Kasumi-1 (cell line): ENCODE data around the gene VSIG4.
"Not testable (repeated sequence)": the region's sequence is repeated elsewhere in the genome, so short reads cannot be mapped to it uniquely, and the experiment has no call there.

Source experiments
- DNase-seq, 2 experiments: peaks; one replicate each; lab custom pipeline; 2025; lab: John Stamatoyannopoulos, UW

The VSIG4 gene

GRCh38 chrX:66039944-66040343 lies at the start of gene VSIG4:
Gene VSIG4, minus strand, starts transcription at chrX:66040080. Its CDS starts 82 bp downstream, at chrX:66039998.
- DNase-seq, result peak; percentile 9 to 15

- DNase-seq, result no peak
Observed at GRCh38 chrX:66076801-66077200, 36.9 kb upstream of the VSIG4 start.

- DNase-seq, result peak; percentile 79 to 83
Observed at GRCh38 chrX:66074920-66075879, 35.3 kb upstream of the VSIG4 start.

GRCh38 chrX:66071126-66071525 lies 31.2 kb upstream of the VSIG4 start:
- no peak for DNase-seq

GRCh38 chrX:66064261-66064660 lies 24.4 kb upstream of the VSIG4 start:
- no peak for DNase-seq

GRCh38 chrX:66057019-66057418 lies 17.1 kb upstream of the VSIG4 start:
- DNase-seq, result not testable (repeated sequence)

- no peak for DNase-seq
Observed at GRCh38 chrX:66054978-66055377, 15.1 kb upstream of the VSIG4 start.

GRCh38 chrX:66053414-66053813 lies 13.5 kb upstream of the VSIG4 start:
- no peak for DNase-seq

- no peak for DNase-seq
Observed at GRCh38 chrX:66051980-66052379, 12.1 kb upstream of the VSIG4 start.

- peak; percentile 11 to 17 for DNase-seq
Observed at GRCh38 chrX:66050140-66050569, 10.3 kb upstream of the VSIG4 start.

- DNase-seq, result no peak
Observed at GRCh38 chrX:66049056-66049455, 9.2 kb upstream of the VSIG4 start.

GRCh38 chrX:66046612-66047235 lies 6.8 kb upstream of the VSIG4 start:
- peak; percentile 63 to 66 for DNase-seq

- DNase-seq, result no peak
Observed at GRCh38 chrX:66045894-66046293, 6.0 kb upstream of the VSIG4 start.

- no peak for DNase-seq
Observed at GRCh38 chrX:66043584-66043983, 3.7 kb upstream of the VSIG4 start.

GRCh38 chrX:66042307-66043077 lies 2.6 kb upstream of the VSIG4 start:
- DNase-seq, result no peak

- no peak for DNase-seq
Observed at GRCh38 chrX:66038115-66038514, 1.8 kb downstream of the VSIG4 start.

- DNase-seq, result no peak
Observed at GRCh38 chrX:66036231-66036630, 3.6 kb downstream of the VSIG4 start.

- DNase-seq, result no peak
Observed at GRCh38 chrX:66035667-66036066, 4.2 kb downstream of the VSIG4 start.

- DNase-seq, result peak; percentile 52 to 61
Observed at GRCh38 chrX:66030505-66031317, 9.2 kb downstream of the VSIG4 start.

GRCh38 chrX:66028936-66029335 lies 10.9 kb downstream of the VSIG4 start:
- no peak for DNase-seq

GRCh38 chrX:66024570-66024969 lies 15.3 kb downstream of the VSIG4 start:
- DNase-seq, result no peak

GRCh38 chrX:66024092-66024467 lies 15.8 kb downstream of the VSIG4 start:
- DNase-seq, result no peak
